ENCODE measurements around the gene TNRC18.

Gene TNRC18

DNA sequence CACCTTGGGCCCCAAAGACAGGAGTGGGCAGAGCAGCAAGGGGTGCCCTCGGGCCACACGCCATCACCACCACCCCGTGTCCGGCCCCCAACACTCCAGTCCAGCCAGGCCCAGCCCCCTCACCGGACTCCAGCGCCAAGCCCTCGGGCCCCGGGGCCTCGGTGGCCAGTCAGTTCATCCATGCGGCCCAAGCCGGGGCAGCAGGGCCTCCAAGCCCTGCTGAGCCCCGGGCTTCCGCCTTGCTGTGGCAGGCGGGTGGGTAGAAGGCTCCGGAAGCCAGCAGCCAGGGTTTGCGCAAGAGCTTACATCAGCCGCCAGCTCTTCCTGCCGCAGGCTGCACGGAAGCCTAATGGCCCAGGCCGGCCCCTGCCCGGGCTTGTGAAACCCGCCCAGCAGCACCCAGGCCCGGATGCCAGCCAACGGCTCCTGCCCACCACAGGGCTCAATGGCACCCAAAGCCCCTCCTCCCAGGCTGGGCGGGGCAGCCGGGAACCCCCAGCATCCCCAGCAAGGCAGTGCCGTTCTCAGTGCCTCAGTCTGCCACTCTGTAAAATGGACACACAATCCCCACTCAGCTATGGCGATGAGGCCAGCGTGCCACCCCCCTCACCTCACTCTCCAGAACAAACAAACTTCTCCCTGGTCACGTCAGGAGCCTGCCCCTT is 26.5 kb downstream of the TNRC18 start:
- DNase-seq, result no peak

DNA sequence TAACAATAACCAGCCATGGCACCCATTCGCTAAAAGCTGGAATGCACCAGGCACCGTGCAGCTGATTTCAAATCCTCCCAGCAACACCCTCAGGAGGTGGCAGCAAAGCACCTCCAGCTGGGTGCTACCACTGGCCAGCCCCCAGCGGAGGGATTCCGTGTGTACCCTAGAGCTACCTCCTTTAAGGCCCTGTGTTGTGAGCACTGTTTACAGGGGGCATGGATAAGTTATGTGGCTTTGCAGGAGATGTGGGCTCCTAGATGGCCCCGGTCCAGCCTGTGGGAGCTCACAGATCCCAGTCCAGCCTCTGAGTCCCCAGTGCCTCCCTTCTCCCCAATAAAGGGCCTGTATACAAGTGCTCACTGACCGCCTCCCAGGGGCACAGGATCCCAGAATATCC is 27.1 kb downstream of the TNRC18 start:
- no peak for DNase-seq

DNA sequence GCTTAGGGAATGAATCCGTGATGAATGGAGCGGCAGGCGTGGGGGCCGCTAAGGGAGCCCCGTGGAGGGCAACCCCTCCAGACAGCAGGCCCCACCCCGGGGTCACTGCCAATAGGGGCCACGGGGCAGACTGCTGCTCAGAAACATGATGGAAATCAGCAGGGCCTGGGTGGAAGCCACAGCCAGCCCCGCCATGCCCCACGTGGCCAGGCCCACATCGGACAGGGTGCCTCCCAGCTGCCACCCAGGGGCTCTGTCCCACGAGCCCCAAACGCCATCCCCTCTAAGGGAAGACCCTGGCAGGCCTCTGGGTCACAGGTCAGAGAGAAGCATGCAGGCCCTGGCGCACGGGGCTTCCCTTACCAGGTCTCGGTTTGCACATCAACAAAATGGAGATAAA is 28.4 kb downstream of the TNRC18 start:
- no peak for DNase-seq

DNA sequence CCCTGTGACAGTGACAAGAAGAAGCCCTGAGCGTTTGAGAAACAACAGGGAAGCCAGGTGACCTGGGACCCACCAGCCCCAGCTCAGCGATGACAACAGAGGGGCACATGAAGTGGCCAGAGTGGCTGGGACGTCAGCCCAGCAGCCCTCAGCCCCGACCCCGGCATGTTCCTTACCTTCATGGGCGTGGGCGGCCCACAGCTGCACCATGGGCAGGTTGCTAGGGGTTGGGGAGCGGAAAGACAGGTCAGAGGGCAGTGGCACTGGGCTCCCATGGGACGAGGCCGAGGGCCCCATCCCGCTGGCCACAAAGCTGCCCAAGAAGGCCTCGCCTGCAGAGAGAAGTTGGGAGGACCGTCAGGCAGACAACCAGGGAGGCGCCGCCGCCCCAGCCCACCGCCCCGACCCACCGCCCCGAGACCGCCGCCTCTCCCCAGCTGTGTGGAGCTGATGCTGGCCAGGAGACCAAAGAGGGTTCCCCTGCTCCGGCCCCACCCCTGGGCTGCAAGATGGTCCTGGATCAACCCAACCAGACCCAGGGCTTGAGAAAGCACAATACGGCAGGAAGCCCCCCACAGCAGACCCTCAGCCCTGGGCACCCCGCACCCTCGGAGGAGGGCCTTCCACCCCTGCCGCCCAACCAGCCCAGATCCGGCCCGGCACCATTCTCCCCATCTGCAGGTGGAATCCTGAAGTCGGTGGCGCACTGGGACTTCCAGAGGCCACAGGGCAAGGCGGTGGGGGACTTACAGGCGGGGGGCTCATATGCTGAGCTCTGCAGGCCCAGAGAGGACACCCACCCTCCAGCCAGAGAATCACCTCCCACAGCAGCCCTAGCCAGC is 29.1 kb downstream of the TNRC18 start:
- DNase-seq, result no peak

DNA sequence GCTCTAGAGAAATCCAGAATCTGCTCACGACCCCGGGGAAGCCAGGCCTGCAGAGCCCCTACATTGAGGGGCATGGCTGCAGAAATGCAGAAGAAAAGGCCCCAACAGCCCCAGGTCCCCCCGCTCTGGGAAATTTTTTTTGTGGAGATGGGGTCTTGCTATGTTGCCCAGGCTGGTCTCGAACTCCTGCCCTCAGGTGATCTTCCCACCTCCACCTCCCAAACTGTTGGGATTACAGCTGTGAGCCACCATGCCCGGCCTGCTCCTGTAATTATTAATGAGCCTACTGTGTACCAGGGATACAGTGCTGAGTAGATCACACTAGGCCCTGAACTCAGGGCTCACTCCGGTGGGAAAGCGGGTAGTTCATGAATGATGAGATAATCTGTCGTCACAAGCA is 29.9 kb downstream of the TNRC18 start:
- no peak for DNase-seq

DNA sequence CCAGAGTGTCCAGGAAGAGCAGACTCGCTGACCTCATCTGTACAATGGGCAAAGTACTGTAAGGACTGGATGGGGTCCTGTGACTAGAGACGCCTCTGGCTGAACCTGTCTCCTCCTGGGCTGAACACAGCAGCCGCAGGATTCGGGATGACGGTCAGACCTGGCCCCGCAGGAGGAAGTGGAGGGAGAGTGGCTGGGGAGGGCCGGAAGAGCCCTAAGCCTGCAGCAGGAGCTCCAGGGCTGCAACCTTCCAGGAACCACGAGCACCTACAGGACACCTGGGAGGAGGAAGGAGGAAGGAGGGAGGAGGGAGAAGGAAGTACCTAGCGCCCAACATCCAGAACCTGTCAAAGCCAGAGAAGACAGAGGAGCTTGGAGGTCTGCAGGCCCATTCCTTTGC is 30.3 kb downstream of the TNRC18 start:
- DNase-seq, result no peak

DNA sequence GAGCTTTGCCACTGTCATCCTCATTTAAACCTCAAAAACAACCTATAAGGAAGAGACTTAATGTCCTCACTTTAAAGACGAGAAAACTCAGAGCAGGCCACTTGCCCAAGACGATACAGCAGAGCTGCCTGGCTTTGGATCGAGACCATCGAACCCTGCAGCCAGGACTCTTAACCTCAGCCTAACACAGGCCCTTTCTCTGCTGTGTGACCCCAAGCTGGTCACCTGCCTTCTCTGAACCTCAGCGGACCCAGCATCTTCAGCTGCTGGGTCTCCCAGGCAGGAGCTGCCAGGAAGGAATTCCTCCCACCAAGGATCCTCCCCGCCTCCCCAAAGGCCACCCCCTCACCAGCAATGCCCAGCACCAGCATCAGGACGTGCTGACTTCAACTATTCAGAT is 32.7 kb downstream of the TNRC18 start:
- no peak for DNase-seq

DNA sequence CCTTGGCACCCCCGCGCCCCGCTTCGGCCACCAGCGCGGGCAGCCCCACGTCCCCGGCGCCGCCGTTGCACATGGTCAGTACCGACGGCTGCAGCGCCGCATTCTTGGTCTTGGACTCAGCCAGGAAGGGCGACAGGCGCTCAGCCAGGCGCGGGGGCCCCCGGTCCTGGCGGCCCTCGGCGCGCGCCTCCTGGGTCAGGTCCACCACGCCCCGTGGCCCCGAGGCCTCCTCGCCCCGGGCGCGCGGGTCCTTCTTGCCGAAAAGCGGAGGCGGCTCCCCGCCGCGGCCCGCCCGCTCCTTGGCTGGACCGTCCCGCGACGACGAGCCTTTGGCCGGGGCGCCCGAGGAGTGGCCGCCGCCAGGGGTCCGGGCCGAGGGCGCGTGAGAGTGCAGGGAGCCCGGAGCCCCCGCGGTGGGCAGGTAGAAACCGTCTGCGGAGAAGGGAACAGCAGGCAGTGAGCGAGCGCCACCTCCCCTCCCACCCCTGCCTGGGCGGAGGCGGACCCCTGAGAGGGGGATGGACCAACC is 34.7 kb downstream of the TNRC18 start:
- DNase-seq, result no peak

DNA sequence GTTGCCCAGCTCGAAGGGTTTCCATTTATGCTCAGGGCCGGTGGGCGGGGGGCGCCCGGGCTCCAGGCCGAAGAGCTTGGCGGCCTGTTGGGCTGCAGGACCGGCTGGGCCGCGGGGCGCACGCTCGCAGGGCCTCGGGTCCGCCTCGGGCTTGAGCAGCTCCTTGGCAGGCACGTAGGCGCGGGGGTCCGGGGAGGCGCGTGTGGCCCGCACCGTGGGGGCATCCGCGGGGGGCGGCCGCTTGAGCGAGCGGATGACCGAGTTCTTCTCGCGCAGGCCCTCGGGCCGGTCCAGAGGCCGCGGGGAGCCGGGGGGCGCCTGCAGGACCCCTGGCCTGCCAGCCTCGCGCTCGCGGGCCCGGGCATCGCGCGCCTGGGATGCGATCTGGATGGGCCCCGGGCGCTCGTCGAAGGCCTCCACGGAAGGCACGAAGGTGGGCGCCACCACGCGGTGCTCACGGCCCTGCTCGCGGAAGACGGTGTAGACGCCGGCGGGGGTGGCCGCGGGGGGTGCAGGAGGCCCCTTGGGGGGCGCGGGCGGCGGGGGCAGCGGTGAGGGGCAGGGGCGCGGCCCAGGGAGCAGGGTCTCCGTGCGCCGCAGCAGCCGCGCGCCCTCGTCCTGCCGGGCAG is 35.2 kb downstream of the TNRC18 start:
- no peak for DNase-seq

DNA sequence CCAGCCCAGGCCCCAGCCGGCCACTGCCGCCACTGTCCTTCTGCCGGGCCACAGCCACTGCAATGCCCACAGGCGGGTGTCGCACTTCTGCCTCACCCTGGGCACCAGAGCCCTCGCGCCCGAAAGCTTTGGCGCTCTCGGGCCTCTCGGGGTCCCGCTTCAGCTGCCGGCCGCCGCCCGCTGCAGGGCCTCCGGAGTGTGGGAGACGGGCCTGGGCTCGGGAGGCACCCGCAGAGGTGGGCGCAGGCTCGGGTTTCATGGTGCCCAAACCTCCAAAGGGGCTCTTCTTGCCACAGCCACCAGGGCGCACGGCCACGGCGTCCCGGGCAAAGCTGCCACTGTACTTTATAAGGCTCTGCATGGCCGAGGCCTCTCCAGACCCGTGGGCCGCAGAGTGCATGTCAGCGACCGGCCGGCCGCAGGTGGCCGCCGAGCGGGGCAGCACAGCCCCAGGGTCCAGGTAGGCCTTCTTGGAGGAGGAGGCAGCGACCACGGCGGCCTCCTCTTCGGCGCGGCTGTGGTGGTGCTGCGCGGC is 35.9 kb downstream of the TNRC18 start:
- no peak for DNase-seq

DNA sequence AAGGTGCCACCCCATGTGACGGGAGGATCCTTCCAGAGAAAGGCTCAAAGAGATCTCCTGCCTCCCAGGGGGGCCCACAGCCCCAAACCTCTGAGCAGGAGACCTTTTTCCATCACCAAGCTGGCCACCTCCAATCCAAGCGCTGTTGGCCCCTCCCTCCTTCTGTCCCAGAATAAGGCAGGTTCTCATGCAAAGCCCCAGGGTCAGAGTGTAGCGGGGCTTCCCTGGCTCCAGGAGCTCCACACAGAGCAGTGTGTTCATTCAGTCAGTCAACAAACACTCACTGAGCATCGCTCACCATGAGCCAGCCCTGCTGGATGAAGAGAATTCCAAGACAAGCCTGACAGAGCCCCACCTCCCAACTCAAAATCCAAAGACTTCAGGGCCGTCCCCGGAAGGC is 39.0 kb downstream of the TNRC18 start:
- DNase-seq, result no peak

DNA sequence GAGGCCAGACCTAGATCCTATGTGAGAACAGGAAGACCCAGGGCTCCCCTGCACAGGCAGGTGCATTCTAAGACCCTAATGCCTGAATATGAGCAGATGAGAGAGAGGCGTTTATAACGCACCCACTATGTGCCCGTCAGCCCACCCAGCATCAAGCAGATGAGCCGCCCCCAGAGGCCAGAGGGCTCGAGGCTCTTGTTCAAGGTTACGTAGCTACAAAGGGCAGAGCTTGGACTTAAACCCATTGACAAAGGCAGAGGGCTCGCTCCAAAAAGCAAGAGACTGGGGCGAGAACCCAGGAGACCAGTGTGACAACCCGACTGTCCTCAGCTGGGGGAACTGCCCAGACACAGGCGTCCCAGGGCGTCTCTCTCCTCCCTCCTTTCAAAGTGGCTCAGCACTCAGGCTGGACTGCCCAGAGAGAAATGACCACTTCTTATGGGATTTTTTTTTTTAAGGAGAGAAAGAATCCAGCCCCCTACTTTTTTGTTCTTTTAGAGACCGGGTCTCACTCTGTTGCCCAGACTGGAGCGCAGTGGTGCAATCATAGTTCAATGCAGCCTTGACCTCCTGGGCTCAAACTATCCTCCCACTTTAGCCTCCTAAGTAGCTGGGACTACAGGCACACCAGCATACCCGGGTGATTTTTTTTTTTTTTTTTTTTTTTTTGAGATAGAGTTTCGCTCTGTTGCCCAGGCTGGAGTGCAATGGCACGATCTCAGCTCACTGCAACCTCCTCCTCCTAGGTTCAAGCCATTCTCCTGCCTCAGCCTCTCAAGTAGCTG is 40.1 kb downstream of the TNRC18 start:
- DNase-seq, result no peak

DNA sequence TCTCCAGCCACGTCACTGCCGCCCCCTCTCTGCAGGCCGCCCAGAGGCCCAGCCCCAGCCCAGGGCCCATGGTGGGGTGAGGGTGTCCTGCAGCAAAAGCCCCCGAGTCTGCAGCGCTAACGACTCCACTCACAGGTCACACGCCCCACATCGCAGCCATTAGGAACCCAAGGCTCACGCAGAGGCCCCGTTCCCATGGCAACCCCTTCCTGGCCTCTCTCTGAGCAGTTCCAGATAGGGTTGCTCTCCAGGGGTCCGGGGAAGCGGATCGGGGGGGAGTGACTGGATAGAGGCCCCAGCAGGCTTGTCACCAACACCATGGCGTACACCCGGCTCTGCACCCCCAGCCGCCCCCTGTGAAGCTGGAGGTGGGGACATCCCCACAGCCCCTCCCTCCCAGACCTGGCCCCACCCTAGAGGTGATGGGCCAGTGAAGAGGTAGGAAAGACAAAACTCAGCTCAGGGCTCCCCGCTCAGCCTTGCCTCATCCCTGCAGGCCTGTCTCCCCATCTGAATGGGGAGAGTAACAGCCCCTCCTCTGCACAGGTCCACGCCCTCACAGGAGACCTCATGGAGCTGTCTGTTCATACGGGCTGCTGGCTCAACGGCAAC is 41.2 kb downstream of the TNRC18 start:
- peak; percentile 44 for DNase-seq

DNA sequence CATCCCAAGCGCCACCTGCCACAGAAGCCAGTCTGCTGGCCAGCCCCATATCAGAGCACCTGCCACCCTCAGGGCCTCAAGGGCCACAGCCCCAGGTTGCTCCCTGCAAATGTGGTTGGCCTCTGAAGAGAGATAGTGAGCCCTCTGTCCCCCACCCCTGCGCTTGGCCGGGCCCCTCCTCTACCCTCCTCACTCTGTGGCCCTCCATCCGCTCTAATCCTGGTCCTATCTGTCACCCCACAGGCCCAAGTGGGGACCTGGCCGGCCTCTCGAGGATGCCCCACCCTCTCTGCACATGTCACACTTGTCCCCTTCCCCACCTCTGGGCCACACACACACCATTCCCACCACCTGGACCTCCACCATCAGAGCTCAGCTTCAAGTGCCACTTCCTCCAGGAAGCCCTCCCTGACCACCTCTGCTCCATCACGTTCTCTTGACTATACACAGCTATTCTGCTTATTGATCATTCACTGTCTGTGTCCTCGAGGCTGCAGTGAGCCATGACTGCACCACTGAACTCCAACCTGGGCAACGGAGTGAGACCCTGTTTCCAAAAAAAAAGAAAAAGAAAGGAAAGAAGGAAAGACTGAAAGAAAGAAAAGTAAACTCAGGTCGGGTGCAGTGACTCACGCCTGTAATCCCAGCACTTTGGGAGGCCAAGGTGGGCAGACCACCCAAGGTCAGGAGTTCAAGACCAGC is 42.4 kb downstream of the TNRC18 start:
- no peak for DNase-seq

DNA sequence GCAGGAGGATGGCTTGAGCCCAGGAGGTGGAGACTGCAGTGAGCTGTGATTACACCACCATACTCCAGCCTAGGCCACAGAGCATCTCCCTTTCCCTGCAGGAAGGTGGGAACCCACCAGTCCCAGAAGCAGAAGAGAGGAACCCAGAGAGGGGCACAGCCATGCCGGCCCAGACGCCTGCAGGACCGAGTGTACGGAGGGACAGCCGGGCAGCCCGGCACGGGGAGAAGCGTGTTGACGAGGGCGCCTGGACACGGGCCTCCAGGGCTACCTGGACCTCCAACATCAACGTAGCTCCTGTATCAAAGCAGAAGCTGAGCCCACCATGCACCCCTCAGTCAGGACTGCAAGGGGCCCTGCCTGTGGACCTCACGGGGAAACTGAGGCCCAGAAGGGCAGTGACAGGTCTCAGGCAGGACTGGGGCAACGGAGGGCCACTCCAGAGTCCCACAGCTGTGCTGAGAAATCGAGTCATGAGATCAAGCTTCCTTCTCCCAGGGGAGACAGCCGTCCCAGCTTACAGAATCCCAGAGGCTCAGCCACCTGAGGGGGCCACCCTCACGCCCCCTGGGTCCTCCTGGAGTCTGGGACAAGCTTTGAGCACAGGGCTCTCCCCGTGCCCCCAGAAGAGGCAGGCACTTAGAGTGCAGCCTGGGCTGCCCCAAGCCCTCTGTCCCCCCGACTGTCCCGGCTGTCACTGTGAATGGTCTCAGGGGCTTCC is 43.1 kb downstream of the TNRC18 start:
- no peak for DNase-seq

DNA sequence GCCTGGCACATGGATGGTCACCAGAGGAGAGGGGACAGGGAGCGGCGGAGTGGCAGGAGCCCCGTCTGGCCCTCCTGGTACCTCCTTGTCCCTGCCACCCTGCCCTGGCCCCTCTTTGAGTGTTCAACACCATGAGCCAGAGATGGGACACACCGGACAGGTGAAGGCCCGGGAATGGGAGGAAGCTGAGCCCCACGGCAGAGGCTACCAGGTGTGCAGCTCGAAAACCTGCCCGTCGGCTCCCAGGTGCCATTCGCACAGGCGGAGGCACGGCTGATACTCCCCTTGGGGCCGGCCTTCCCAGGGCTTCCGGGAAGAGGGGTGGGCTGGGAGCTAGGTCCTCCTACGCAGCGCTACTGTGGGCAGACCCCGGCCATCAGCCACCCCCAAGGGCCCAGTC is 44.1 kb downstream of the TNRC18 start:
- no peak for DNase-seq

DNA sequence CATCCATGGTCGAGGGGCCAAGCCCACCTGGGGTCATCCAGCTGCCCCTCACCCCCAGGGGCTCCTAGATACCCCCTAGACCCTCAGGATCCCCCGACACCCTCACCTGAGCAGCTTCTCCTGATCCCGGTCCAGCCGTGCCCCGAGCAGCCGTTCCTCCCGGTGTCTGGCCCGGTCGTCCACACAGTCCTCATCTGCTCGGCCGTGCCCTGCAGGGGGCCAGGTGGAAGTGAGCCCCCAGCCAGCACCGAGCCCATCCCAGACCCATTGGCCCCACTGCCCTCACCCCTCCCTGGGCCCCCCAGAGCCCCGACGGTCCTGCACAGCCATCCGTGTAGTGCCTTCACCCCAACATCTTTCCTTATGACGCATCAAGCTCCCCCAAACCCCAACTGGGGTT is 45.8 kb downstream of the TNRC18 start:
- no peak for DNase-seq

DNA sequence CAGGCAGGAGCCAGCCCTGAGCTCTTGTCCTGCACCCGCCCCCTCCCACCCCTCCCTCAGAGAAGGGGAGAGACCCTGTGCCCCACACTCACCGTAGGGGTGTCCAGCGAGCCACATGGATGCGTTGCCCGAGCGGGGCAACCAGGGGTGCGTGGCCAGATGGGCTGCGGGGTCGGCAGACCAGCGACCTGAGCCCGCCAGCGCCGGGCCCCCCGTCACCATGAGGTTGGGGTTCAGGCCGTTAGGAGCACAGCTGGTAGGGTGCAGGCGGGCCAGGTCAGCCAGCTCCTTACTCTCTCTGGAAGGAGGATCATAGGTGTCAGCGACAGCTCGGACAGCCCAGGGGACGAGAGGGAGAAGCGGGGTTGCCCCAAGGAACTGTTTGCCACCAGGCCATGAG is 46.4 kb downstream of the TNRC18 start:
- DNase-seq, result no peak

DNA sequence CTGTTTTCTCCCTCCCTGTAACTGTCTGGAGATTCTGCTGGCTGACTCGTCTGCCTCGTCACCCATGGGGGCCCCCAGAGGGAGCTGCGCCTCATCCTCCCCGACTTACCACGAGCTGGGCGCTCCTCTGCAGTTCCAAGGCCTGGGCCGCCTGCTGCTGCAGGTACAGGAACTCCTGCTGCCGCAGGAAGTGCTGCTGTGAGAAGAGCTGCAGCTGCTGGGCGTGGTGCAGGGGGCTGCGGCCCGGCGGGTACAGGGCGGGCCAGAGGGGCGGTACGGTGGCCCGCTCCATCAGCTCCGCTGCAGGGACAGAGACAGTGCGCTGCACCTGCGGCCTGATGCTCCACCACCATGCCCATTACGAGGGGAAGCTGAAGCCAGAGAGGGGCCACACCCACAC is 47.7 kb downstream of the TNRC18 start:
- no peak for DNase-seq

DNA sequence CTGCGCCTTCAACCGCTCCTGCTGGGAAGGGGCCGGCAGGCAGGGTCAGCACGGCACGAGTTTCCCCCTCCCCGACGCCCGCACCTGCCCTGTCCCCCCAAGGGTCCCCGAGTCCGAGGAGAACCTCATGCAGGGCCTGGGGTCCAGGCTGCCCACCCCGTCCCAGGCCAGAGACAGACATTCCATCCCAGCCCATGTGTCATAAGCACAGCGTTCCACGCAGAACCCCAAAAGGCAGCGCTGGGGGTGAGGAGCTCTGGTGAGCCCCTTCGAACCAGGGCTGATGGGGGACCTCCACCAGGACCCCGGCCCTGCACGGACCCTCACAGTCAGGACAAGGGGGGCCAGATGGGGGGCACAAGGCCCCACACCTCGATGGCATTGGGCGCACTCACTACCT is 49.2 kb downstream of the TNRC18 start:
- no peak for DNase-seq

DNA sequence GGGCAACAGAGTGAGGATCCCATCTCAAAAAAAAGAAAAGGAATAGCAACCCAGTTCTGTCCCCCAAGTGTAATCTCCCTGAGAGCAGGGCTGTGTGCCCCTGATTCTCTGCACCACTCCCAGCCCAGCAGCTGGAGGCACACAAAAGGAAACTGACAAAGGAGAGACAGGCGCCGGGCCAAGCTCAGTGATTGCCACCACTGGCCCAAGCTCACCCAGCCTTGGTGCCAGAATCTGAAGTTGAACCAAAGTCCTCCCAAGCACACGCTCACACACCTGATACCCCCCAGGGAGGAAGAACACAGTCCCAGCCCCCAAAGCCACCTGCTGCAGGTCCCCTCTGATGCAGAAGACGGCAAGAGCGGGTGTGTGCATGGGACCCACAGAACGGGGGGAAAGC is 50.3 kb downstream of the TNRC18 start:
- DNase-seq, result no peak

All from NCI-H1417 treated with DMSO at 0.1 percent for 48 hours (cell line).